Measurements from ENCODE around the gene UBAC2. TPM values are rescaled to one million over a fixed set of nuclear protein-coding genes. Genes with fewer than 3 reads are reported as not detected.
A peak's percentile ranks its signal among the peaks of the same experiment; 100 is the strongest.

The UBAC2 gene
- total RNA-seq, 2 donors from 2014 or later: 72.7 to 80.4 TPM

DNA sequence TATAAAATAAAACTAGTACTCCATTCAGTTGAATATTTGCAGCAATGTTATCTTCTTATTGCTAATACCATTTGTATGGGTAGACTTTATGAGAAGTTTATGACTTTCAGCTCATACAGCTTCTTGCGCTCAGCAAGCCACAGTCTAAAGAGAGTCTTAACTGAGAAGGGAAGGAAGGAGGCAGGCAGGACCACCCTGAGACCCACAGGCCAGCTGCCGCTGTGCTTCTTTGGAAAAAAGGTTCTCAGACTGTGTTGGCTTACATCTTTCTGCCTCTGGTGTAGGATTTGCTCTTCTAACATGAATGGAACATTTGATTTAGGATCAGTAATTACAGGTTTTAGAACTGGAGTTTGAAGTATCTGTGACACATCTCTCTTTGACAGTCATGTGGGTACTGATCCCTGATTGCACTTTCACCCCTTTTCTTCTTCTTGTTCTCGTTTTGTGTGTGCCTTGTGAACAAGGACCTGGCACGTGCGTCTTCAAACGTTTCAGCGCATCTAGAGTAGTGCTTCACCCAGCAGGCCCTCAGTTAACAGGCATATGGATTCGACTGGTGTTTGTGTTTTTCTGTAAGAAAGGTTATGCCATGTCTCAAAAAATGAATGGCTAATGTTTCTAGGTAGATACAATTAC is 64.6 kb downstream of the UBAC2 start:
- Mint-ChIP-seq H3K4me1 (peaks cover 13% of the 10 kb centered on the region), H3K36me3 (ENCODE audit: low read depth) (no peaks in the 10 kb centered on the region), H3K27me3 (ENCODE audit: insufficient read depth) (no peaks in the 10 kb centered on the region), H3K9me3 (no peaks in the 10 kb centered on the region), H3K27ac (no peak overlapping the region), H3K4me3 (no peak overlapping the region)
- TF ChIP-seq, protein P1, sequence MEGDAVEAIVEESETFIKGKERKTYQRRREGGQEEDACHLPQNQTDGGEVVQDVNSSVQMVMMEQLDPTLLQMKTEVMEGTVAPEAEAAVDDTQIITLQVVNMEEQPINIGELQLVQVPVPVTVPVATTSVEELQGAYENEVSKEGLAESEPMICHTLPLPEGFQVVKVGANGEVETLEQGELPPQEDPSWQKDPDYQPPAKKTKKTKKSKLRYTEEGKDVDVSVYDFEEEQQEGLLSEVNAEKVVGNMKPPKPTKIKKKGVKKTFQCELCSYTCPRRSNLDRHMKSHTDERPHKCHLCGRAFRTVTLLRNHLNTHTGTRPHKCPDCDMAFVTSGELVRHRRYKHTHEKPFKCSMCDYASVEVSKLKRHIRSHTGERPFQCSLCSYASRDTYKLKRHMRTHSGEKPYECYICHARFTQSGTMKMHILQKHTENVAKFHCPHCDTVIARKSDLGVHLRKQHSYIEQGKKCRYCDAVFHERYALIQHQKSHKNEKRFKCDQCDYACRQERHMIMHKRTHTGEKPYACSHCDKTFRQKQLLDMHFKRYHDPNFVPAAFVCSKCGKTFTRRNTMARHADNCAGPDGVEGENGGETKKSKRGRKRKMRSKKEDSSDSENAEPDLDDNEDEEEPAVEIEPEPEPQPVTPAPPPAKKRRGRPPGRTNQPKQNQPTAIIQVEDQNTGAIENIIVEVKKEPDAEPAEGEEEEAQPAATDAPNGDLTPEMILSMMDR (conservative IDR thresholded peaks at IDR 0.05): no peak
- Histone ChIP-seq H3K36me3 (ENCODE audit: control insufficient read depth, insufficient read depth, low read length) (peaks cover 11% of the 10 kb centered on the region), H3K4me1 (ENCODE audit: control insufficient read depth, insufficient read depth, low read length) (peaks cover 3% of the 10 kb centered on the region), H3K9me3 (ENCODE audit: control insufficient read depth, low read length) (no peaks in the 10 kb centered on the region), H3K9ac (ENCODE audit: extremely low read depth, low read length, poor library complexity, severe bottlenecking) (no peak overlapping the region), H3K27me3 (ENCODE audit: control insufficient read depth, insufficient read depth, low read length, poor library complexity, severe bottlenecking) (no peaks in the 10 kb centered on the region), H3K4me3 (ENCODE audit: low read length) (no peak overlapping the region), H3K27ac (ENCODE audit: low read depth, low read length) (no peak overlapping the region)
- DNase-seq: no peak
- WGBS, 2 experiments (ENCODE audit: insufficient coverage in 1 of 2, insufficient read length in 1 of 2): 85 to 87% methylated on average over 4 to 8 of the region's 8 CpGs

DNA sequence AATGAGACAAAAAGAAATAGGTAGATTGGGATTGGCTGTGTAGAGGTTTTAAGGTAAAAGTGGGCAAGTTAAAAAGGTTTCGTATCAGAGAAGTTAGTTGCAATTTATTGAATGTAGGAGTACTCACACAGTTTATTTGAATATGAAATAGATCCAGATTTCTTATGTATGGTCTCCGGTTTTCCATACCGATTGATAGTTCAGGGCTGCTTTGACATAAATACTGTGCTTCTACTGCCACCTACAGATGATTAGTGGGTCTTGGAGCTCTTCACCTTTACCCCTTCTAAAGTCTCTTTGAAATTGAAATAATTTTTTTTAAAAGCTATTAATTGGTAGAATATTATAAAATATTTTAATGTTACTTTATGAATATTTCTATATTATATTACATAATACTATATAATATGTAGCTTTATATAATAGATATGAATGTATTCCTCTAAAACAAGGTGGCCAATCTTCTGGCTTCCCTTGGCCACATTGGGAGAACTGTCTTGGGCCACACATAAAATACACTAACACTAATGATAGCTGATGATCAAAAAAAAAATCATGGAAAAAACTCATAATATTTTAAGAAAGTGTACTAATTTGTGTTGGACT is 65.3 kb downstream of the UBAC2 start:
- H3K9me3 Mint-ChIP-seq: no peaks in the 10 kb centered on the region
- peaks cover 13% of the 10 kb centered on the region for H3K4me1 Mint-ChIP-seq
- 70% methylated on average over 2 to 3 of the region's 3 CpGs for WGBS, 2 experiments (ENCODE audit: insufficient coverage in 1 of 2, insufficient read length in 1 of 2)
- Histone ChIP-seq H3K4me3 (ENCODE audit: low read length) (no peak overlapping the region), H3K36me3 (ENCODE audit: control insufficient read depth, insufficient read depth, low read length) (peaks cover 11% of the 10 kb centered on the region), H3K4me1 (ENCODE audit: control insufficient read depth, insufficient read depth, low read length) (peaks cover 3% of the 10 kb centered on the region), H3K9ac (ENCODE audit: extremely low read depth, low read length, poor library complexity, severe bottlenecking) (no peak overlapping the region), H3K9me3 (ENCODE audit: control insufficient read depth, low read length) (no peaks in the 10 kb centered on the region), H3K27ac (ENCODE audit: low read depth, low read length) (no peak overlapping the region), H3K27me3 (ENCODE audit: control insufficient read depth, insufficient read depth, low read length, poor library complexity, severe bottlenecking) (no peaks in the 10 kb centered on the region)
- no peak overlapping the region for H3K27ac Mint-ChIP-seq
- TF ChIP-seq, protein P1 (conservative IDR thresholded peaks at IDR 0.05): peak; percentile 85
- H3K4me3 Mint-ChIP-seq: no peak overlapping the region
- H3K27me3 Mint-ChIP-seq (ENCODE audit: insufficient read depth): no peaks in the 10 kb centered on the region
- no peak for DNase-seq
- no peaks in the 10 kb centered on the region for H3K36me3 Mint-ChIP-seq (ENCODE audit: low read depth)

DNA sequence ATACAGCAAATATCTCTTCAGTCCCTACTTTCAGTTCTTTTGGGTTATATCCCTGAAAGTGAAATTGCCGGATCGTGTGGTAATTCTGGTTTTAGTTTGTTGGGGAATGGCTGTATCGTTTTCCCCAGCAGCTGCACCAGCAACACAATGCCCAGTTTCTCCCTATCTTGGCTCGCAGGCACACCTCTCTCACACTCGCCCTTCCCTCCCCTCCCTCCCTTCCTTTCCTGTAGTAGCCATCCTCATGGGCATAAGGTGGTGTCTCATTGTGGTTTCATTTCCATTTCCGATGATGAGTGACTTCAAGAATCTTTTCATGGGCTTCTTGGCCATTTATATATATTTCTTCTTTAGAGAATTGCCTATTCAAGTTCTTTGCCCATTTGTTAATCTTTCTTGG is 66.2 kb downstream of the UBAC2 start:
- Histone ChIP-seq H3K27me3 (ENCODE audit: control insufficient read depth, insufficient read depth, low read length, poor library complexity, severe bottlenecking) (no peaks in the 10 kb centered on the region), H3K9me3 (ENCODE audit: control insufficient read depth, low read length) (no peaks in the 10 kb centered on the region), H3K36me3 (ENCODE audit: control insufficient read depth, insufficient read depth, low read length) (peaks cover 11% of the 10 kb centered on the region), H3K4me1 (ENCODE audit: control insufficient read depth, insufficient read depth, low read length) (peaks cover 3% of the 10 kb centered on the region), H3K27ac (ENCODE audit: low read depth, low read length) (no peak overlapping the region), H3K4me3 (ENCODE audit: low read length) (no peak overlapping the region), H3K9ac (ENCODE audit: extremely low read depth, low read length, poor library complexity, severe bottlenecking) (no peak overlapping the region)
- peaks cover 7% of the 10 kb centered on the region for H3K36me3 Mint-ChIP-seq (ENCODE audit: low read depth)
- WGBS, 2 experiments (ENCODE audit: insufficient coverage in 1 of 2, insufficient read length in 1 of 2): 67 to 95% methylated on average over 1 to 4 of the region's 6 CpGs
- no peaks in the 10 kb centered on the region for H3K9me3 Mint-ChIP-seq
- H3K4me3 Mint-ChIP-seq: no peak overlapping the region
- no peaks in the 10 kb centered on the region for H3K27me3 Mint-ChIP-seq (ENCODE audit: insufficient read depth)
- TF ChIP-seq, protein P1 (conservative IDR thresholded peaks at IDR 0.05): no peak
- DNase-seq: no peak
- no peak overlapping the region for H3K27ac Mint-ChIP-seq
- peaks cover 13% of the 10 kb centered on the region for H3K4me1 Mint-ChIP-seq
